ENCODE data around the gene VPREB1.
"Not testable (repeated sequence)": the region's sequence is repeated elsewhere in the genome, so short reads cannot be mapped to it uniquely, and the experiment has no call there.

Gene VPREB1

GRCh38 chr22:22270036-22270676 lies 25.6 kb downstream of the VPREB1 start:
- DNase-seq (ENCODE audit: low read depth); in situ Hi-C loops (cut with HindIII; ENCODE audit: low sequenced_read_pairs); H3K4me3 ChIP-seq (ENCODE audit: low read depth, low read length): not testable (repeated sequence)

GRCh38 chr22:22277423-22277822 lies 32.8 kb downstream of the VPREB1 start:
- DNase-seq (ENCODE audit: low read depth); in situ Hi-C loops (cut with HindIII; ENCODE audit: low sequenced_read_pairs); H3K4me3 ChIP-seq (ENCODE audit: low read depth, low read length): not testable (repeated sequence)

GRCh38 chr22:22284962-22285756 lies 40.6 kb downstream of the VPREB1 start:
- DNase-seq (ENCODE audit: low read depth); H3K4me3 ChIP-seq (ENCODE audit: low read depth, low read length); in situ Hi-C loops (cut with HindIII; ENCODE audit: low sequenced_read_pairs): not testable (repeated sequence)

- DNase-seq (ENCODE audit: low read depth); in situ Hi-C loops (cut with HindIII; ENCODE audit: low sequenced_read_pairs); H3K4me3 ChIP-seq (ENCODE audit: low read depth, low read length): not testable (repeated sequence)
Measured at GRCh38 chr22:22286390-22287105, 42.0 kb downstream of the VPREB1 start.

GRCh38 chr22:22287106-22287626 lies 42.6 kb downstream of the VPREB1 start:
- in situ Hi-C loops (cut with HindIII; ENCODE audit: low sequenced_read_pairs); H3K4me3 ChIP-seq (ENCODE audit: low read depth, low read length); DNase-seq (ENCODE audit: low read depth): not testable (repeated sequence)

GRCh38 chr22:22289666-22290065 lies 45.1 kb downstream of the VPREB1 start:
- in situ Hi-C loops (cut with HindIII; ENCODE audit: low sequenced_read_pairs); H3K4me3 ChIP-seq (ENCODE audit: low read depth, low read length); DNase-seq (ENCODE audit: low read depth): not testable (repeated sequence)

GRCh38 chr22:22291129-22291806 lies 46.7 kb downstream of the VPREB1 start:
- DNase-seq (ENCODE audit: low read depth); H3K4me3 ChIP-seq (ENCODE audit: low read depth, low read length); in situ Hi-C loops (cut with HindIII; ENCODE audit: low sequenced_read_pairs): not testable (repeated sequence)

GRCh38 chr22:22292656-22293055 lies 48.1 kb downstream of the VPREB1 start:
- DNase-seq (ENCODE audit: low read depth); in situ Hi-C loops (cut with HindIII; ENCODE audit: low sequenced_read_pairs); H3K4me3 ChIP-seq (ENCODE audit: low read depth, low read length): not testable (repeated sequence)

GRCh38 chr22:22293436-22293835 lies 48.9 kb downstream of the VPREB1 start:
- in situ Hi-C loops (cut with HindIII; ENCODE audit: low sequenced_read_pairs); DNase-seq (ENCODE audit: low read depth); H3K4me3 ChIP-seq (ENCODE audit: low read depth, low read length): not testable (repeated sequence)

GRCh38 chr22:22294641-22295040 lies 50.1 kb downstream of the VPREB1 start:
- H3K4me3 ChIP-seq (ENCODE audit: low read depth, low read length); in situ Hi-C loops (cut with HindIII; ENCODE audit: low sequenced_read_pairs); DNase-seq (ENCODE audit: low read depth): not testable (repeated sequence)
